Stimulated activated CD4-positive, alpha-beta T cell treated with anti-CD3 and anti-CD28 coated beads, Interleukin-4, amount 100 ng/mL, for 24 hours (primary cell): ENCODE results near the gene RERG.

Experiments
- DNase-seq: peaks from one replicate; pipeline ENCODE4 v3.0.0-alpha.2; 2020

The RERG gene

GRCh38 chr12:15184484-15184883, 36.7 kb downstream of the RERG start:
- no peak for DNase-seq

GRCh38 chr12:15183821-15184220, 37.4 kb downstream of the RERG start:
- DNase-seq, result no peak

- no peak for DNase-seq
Observed at GRCh38 chr12:15181017-15181683, 40.1 kb downstream of the RERG start.

GRCh38 chr12:15180325-15180724, 40.9 kb downstream of the RERG start:
- DNase-seq, result no peak

- DNase-seq, result no peak
Observed at GRCh38 chr12:15179672-15180071, 41.5 kb downstream of the RERG start.

- DNase-seq, result no peak
Observed at GRCh38 chr12:15173142-15173541, 48.1 kb downstream of the RERG start.

GRCh38 chr12:15172060-15172822, 49.0 kb downstream of the RERG start:
- no peak for DNase-seq

- DNase-seq, result no peak
Observed at GRCh38 chr12:15171012-15171655, 50.1 kb downstream of the RERG start.

GRCh38 chr12:15168026-15168678, 53.1 kb downstream of the RERG start:
- no peak for DNase-seq

GRCh38 chr12:15165012-15165659, 56.1 kb downstream of the RERG start:
- DNase-seq, result no peak

- no peak for DNase-seq
Observed at GRCh38 chr12:15163030-15163976, 57.9 kb downstream of the RERG start.

- no peak for DNase-seq
Observed at GRCh38 chr12:15158083-15158482, 63.1 kb downstream of the RERG start.

GRCh38 chr12:15157269-15157671, 63.9 kb downstream of the RERG start:
- DNase-seq, result no peak

- DNase-seq, result no peak
Observed at GRCh38 chr12:15155271-15155670, 65.9 kb downstream of the RERG start.

GRCh38 chr12:15154103-15154502, 67.1 kb downstream of the RERG start:
- DNase-seq, result no peak

GRCh38 chr12:15152868-15153267, 68.3 kb downstream of the RERG start:
- DNase-seq, result no peak

- DNase-seq, result no peak
Observed at GRCh38 chr12:15152456-15152855, 68.8 kb downstream of the RERG start.

GRCh38 chr12:15151161-15152091, 69.8 kb downstream of the RERG start:
- no peak for DNase-seq

- DNase-seq, result no peak
Observed at GRCh38 chr12:15146585-15146984, 74.6 kb downstream of the RERG start.

GRCh38 chr12:15143467-15143866, 77.8 kb downstream of the RERG start:
- no peak for DNase-seq

- DNase-seq, result no peak
Observed at GRCh38 chr12:15142711-15143110, 78.5 kb downstream of the RERG start.
